ELR (cell line): ENCODE results near the gene DSG4.

Source experiments
- DNase-seq: peaks from one replicate; pipeline ENCODE4 v3.0.0-alpha.2; 2015; ENCODE audit warnings: low read depth

DSG4 gene

GRCh38 chr18:31410716-31411483 lies 34.3 kb downstream of the DSG4 start:
- no peak for DNase-seq

GRCh38 chr18:31413137-31413536 lies 36.6 kb downstream of the DSG4 start:
- no peak for DNase-seq

GRCh38 chr18:31417850-31418249 lies 41.3 kb downstream of the DSG4 start:
- no peak for DNase-seq

- no peak for DNase-seq
Measured at GRCh38 chr18:31419457-31419932, 42.9 kb downstream of the DSG4 start.

GRCh38 chr18:31420032-31420431 lies 43.5 kb downstream of the DSG4 start:
- no peak for DNase-seq

- no peak for DNase-seq
Measured at GRCh38 chr18:31420524-31420923, 43.9 kb downstream of the DSG4 start.

GRCh38 chr18:31424383-31424988 lies 47.9 kb downstream of the DSG4 start:
- DNase-seq = peak; percentile 20

- no peak for DNase-seq
Measured at GRCh38 chr18:31426021-31426420, 49.4 kb downstream of the DSG4 start.

- no peak for DNase-seq
Measured at GRCh38 chr18:31426871-31427406, 50.4 kb downstream of the DSG4 start.

- no peak for DNase-seq
Measured at GRCh38 chr18:31428211-31428610, 51.6 kb downstream of the DSG4 start.

GRCh38 chr18:31429623-31430022 lies 53.0 kb downstream of the DSG4 start:
- no peak for DNase-seq

GRCh38 chr18:31430072-31430471 lies 53.5 kb downstream of the DSG4 start:
- DNase-seq = no peak

- DNase-seq = no peak
Measured at GRCh38 chr18:31430554-31430953, 54.0 kb downstream of the DSG4 start.

GRCh38 chr18:31432316-31432715 lies 55.7 kb downstream of the DSG4 start:
- DNase-seq = no peak

- no peak for DNase-seq
Measured at GRCh38 chr18:31436825-31437224, 60.2 kb downstream of the DSG4 start.

- no peak for DNase-seq
Measured at GRCh38 chr18:31438402-31438801, 61.8 kb downstream of the DSG4 start.

GRCh38 chr18:31439807-31440325 lies 63.3 kb downstream of the DSG4 start:
- no peak for DNase-seq

GRCh38 chr18:31440787-31441186 lies 64.2 kb downstream of the DSG4 start:
- no peak for DNase-seq

GRCh38 chr18:31441493-31441892 lies 64.9 kb downstream of the DSG4 start:
- no peak for DNase-seq

GRCh38 chr18:31444142-31444541 lies 67.6 kb downstream of the DSG4 start:
- no peak for DNase-seq

- DNase-seq = no peak
Measured at GRCh38 chr18:31445908-31446307, 69.3 kb downstream of the DSG4 start.

- DNase-seq = no peak
Measured at GRCh38 chr18:31446854-31447253, 70.3 kb downstream of the DSG4 start.

- DNase-seq = no peak
Measured at GRCh38 chr18:31447530-31448191, 71.1 kb downstream of the DSG4 start, which contains the start of gene DSG3. TSS of gene DSG3 (plus strand) at chr18:31447741. CDS start at chr18:31447878, 137 bp downstream.
